GM10847 (cell line): ENCODE measurements around the gene ABI3.

Experiments used
- POLR2A ChIP-seq: IDR thresholded peaks from 2 replicates; pipeline ENCODE4 v1.6.1; 2011; ENCODE audit not compliant: insufficient read length; ENCODE audit errors: extremely low read depth

The ABI3 gene

DNA sequence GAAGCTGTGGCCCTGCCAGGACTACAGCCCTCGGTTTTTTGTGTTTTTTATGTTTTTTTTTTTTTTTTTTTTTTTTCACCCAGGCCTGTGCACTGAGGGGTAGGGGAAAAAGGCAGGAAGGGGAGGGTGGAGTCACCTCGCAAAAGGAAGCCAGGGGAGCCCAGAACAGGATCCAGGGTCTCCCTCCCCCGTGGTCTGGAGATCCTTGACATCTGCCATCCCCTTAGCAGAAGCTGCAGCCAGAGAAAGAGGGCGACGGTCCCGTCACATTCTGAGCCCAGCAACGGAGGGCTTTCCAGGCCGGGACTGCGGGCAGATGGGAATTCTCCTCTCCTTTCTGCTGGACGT is 49.1 kb downstream of the ABI3 start:
- TF ChIP-seq POLR2A: no peak

DNA sequence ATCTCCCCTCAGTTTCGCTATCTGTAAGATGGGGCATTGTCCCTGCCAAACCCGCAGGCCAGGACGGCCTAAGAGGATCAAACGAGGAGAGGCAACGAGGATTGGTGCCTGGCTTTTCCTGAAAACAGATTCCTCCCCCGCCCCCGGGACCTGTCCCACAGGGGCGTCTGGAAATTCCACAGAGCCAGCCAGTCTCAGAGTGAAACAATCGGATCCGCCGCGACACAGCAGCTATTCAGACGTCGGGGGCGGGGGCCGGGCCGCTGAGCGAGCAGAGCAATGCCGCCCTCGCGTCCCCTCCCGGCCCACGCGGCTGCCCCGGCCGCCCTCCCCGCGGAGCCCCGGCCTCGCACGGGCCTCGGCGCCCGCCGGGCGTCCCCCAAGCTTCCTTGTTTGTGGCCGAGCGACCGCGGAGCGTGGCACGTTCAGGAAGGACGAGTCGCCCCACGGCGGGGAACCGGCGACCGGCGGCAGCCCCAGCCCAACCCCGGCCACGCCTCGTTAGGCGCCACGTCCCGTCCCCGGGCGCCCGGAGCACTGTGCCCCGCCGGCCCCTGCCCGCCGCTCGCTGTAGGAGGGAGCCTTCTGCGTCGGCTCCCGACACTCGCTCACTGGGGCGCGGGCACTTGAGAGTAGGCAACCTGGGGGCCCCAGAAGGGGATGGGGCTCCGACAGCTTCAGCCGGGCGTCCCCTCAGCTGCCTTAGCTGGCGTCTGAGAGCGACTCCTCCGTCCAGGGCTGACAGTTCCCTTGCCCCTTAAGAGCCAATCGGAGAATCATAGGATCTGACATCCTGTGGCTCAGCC is 49.7 kb downstream of the ABI3 start:
- TF ChIP-seq POLR2A: no peak

DNA sequence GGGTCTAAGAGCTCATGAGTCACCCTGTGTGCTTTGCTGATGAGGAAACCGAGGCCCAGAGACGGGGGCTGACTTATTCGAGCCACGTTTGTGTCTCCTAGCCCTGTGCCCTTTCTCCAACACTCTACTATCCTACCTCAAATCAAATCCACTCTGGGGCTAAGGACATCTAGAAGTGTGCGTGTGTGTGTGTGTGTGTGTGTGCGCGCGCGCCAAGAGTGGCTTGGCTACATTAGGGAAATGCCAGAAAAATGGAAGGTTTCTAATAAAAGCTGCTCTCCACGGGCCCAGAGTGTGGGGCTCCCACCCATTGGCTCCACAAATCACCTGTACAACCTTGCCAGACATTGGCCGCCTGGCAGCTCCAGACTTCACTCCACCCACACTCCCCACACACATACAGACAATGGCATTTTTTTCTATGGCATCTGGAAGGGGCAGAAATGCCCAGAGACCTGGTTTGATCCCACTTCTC is 50.3 kb downstream of the ABI3 start:
- no peak for TF ChIP-seq POLR2A

DNA sequence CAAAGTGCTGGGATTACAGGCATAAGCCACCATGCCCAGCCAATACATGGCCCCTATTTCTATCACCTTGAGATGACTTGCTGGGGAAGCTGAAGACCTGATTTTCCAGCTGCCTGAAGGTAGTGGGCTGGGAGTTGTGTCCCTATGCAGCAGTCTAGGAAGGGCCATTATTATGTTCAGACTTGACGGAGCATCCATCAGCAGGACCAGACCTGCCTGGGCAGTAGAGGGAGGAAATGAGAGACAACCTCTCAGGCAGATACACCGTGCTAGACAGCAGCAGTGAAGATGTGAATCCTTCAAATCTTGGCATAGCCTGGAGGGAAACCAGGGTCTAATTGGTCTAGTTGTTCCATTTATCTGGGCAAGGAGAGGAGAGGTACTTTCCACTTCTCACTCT is 55.7 kb downstream of the ABI3 start:
- TF ChIP-seq POLR2A: no peak

DNA sequence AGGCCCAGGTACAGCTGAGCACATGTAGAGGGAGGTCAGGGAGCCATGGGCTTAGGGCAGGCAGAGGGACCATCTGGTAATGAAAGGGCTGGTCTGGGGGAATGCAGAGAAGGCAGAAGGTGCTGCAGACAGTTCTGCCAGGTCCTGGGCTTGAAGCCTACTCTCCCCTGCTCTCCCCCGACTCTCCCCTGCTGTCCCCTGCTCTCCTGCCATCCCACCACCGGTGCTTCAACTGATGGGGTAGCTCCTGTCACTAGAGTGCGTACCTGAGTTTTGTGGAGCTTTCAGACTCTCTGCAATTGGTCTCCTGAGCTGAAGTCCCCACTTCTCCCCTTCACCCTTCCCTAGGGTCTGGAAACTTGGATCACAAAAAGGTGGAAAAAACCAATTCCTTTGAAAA is 57.4 kb downstream of the ABI3 start:
- TF ChIP-seq POLR2A: no peak

DNA sequence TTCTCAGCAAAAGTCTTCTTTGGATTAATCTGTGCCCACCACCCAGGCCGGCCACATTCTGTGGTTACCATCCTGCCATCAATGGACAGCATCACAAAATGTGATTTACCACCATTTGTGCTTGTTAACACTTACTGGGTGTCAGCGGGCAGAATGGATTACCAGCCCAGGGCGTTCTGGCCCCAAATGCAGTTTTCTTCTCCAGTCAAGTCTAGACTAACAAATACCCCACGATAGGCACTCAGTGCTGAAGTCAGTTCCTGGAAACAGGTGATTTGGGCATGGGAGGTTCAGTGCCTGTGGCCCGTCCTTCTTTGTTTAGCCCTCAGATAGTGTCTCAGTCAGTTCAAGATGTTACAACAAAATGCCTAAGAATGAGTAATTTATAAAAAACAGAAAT is 58.8 kb downstream of the ABI3 start:
- no peak for TF ChIP-seq POLR2A
